HEK293T (cell line): ENCODE measurements around the gene SIDT2.

Experiments
- ARNT ChIP-seq: fragments of 450-650 bp; IDR thresholded peaks from 2 replicates; pipeline ENCODE4 v1.6.1; 2017; ENCODE audit warnings: mild to moderate bottlenecking
- FOXA1 ChIP-seq: fragments of 450-650 bp; IDR thresholded peaks from 2 replicates; pipeline ENCODE4 v1.6.1; 2016; ENCODE audit warnings: mild to moderate bottlenecking
- FOXK2 ChIP-seq: fragments of 450-650 bp; IDR thresholded peaks from 2 replicates; pipeline ENCODE4 v1.6.1; 2016; ENCODE audit warnings: mild to moderate bottlenecking
- FOXM1 ChIP-seq: fragments of 450-650 bp; IDR thresholded peaks from 2 replicates; pipeline ENCODE4 v1.6.1; 2017; ENCODE audit warnings: mild to moderate bottlenecking, borderline replicate concordance
- SP1 ChIP-seq: fragments of 450-650 bp; IDR thresholded peaks from 2 replicates; pipeline ENCODE4 v1.6.1; 2017
- SUZ12 ChIP-seq: fragments of 450-650 bp; IDR thresholded peaks from 2 replicates; pipeline ENCODE4 v1.6.1; 2016; ENCODE audit warnings: mild to moderate bottlenecking
- ZNF384 ChIP-seq: fragments of 450-650 bp; IDR thresholded peaks from 2 replicates; pipeline ENCODE4 v1.6.1; 2016

DNA sequence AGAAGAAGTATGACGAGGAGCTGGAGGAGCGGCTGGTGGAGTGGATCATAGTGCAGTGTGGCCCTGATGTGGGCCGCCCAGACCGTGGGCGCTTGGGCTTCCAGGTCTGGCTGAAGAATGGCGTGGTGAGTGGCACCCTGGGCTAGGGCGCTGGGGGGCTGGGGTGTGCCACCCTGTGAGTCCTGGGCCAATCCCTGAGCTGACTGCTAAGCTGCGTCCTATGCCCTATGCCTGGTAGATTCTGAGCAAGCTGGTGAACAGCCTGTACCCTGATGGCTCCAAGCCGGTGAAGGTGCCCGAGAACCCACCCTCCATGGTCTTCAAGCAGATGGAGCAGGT, 24.5 kb downstream of the SIDT2 start:
- TF ChIP-seq SP1 (no peak), ARNT (no peak), ZNF384 (no peak), FOXA1 (no peak), FOXM1 (no peak), FOXK2 (no peak), SUZ12 (no peak)
